ENCODE results near the gene DLG3.

Gene DLG3

DNA sequence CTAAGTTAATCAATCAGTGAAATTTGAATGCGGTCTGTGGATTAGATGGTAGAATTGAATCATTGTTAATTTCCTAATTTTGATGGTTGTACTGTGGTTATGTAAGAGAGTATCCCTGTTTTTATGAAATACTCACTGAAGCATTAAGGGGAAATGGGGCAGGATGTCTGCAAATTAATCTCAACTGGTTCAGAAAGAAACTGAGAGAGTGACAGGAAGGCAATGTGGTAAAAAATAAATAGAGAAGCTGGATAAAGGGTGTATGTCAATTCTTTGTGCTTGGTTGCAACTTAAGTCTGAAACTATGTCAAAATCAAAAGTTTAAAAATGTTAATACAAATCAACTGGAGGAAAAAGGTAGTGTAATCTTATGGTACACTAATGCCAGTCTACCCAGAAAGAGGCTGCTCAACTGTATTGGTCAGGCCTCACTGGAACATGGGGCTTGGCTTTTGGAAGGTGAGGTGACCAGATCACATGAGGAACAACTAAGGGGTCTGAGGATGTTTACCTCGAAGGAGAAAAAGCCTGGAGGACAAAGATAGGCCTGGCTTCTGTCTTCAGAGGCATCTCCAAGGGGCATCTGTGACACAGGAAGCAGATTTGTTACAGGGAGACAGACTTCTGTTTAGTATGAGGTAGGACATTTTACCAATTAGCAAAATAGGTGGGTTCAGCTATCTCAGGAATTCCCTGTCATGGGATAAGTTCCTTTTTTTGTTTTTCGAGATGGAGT lies 83.1 kb downstream of the DLG3 start:
- DNase-seq, result no peak

GRCh38 chrX:70535198-70535597 lies 90.6 kb downstream of the DLG3 start:
- DNase-seq, result no peak

- DNase-seq, result no peak
Observed at GRCh38 chrX:70549429-70549828, 104.8 kb downstream of the DLG3 start.

- DNase-seq, result no peak
Observed at GRCh38 chrX:70552130-70552704, 107.6 kb downstream of the DLG3 start.

GRCh38 chrX:70553516-70553915 lies 108.9 kb downstream of the DLG3 start:
- no peak for DNase-seq

DNA sequence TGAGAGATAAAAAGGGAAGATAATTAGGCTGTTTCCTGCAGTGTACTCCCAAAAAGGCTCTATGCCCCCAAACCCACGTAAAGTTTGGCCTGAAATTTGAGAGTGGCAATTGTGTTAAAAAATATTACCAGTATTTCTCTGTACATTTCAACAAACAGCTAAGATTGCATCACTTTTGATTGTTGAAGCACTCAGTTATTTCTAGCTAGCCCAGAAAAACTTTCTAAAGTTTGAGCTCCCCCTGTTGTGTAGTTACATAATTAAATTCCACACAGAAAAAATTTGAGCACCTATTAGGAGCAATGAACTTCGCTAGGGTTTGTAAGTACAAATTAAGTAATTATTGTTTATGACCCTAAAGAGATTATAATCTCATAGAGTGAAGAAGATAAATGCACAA lies 109.4 kb downstream of the DLG3 start:
- no peak for DNase-seq

DNA sequence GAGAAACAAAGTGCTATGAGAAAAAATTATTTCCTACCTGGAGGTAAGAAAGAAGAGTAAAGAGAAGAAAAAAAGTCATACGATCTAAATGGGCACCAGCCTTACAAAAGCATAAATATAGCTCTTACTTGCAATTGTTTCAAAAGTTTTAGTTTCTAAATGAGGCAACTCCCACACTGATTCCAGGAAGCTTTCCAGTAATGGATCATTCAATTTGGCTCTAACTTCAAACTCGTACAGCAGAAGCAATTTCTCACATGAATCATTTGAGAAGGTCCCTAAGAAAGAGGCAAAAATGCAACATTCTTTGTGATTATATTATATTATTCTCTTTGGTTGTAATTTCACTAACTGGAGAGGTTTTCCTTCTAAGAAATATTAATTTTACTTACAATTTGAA lies 109.9 kb downstream of the DLG3 start:
- DNase-seq, result no peak

DNA sequence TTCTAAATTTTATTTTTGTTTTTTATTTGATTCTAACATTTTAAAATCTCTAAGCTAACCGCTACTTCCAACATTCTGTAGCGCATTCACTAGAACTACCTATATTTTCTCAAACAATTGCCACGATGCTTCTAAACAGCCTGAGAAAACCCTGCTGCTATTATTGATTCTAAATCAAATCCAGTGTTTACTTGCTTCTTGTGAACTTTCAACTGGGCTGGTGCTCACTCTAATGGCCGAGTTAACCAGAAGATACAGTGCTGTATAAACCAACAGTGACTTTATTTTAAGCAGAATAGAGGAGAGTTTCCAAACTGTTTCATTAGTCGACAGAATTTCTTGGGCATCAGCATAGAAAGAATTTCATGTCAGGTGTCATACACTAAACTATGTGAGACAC lies 110.3 kb downstream of the DLG3 start:
- DNase-seq, result no peak
